ENCODE data around the gene HOXA1.
A peak's percentile ranks its signal among the peaks of the same experiment; 100 is the strongest.

DNA sequence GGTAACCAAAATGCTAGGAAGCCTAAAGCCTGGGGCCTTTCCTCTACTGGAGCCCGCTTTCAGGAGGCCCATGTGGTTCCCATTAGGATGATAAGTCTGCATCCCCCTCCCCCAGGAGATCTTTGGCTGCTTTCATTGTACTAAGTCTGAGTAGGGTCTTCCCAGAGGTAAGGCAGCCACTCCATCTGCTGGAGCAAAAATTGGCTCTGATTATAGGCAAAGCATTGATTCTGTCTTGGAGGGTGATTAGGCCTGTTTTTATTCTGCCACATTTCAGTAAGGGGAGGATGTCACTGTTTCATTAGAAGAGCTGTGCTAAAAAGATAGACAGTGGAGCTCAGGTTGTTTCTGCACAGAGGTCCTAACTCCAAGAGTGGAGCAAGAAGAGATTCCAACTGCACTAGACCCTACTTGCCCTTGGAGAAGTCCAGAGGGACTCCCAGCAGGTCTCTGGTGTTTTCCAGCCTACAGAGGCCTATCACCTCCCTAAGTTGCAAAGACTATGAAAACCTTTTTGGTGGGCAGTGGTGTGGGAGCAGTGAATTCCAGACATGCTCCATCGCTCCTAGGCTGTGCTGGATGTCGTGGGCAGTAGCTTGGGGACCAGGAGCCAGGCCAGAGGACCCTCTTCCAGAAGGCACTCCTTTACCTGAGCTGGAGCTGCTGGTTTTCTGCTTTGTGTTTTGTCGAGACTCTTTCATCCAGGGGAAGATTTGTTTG lies 13.8 kb upstream of the HOXA1 start:
- TF ChIP-seq, protein P1, sequence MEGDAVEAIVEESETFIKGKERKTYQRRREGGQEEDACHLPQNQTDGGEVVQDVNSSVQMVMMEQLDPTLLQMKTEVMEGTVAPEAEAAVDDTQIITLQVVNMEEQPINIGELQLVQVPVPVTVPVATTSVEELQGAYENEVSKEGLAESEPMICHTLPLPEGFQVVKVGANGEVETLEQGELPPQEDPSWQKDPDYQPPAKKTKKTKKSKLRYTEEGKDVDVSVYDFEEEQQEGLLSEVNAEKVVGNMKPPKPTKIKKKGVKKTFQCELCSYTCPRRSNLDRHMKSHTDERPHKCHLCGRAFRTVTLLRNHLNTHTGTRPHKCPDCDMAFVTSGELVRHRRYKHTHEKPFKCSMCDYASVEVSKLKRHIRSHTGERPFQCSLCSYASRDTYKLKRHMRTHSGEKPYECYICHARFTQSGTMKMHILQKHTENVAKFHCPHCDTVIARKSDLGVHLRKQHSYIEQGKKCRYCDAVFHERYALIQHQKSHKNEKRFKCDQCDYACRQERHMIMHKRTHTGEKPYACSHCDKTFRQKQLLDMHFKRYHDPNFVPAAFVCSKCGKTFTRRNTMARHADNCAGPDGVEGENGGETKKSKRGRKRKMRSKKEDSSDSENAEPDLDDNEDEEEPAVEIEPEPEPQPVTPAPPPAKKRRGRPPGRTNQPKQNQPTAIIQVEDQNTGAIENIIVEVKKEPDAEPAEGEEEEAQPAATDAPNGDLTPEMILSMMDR (conservative IDR thresholded peaks at IDR 0.05 in 1 of 2, IDR thresholded peaks at IDR 0.05 in 1 of 2; ENCODE audit: extremely low read depth in 1 of 2, insufficient read depth in 1 of 2, low read depth in 1 of 2, low read length in 2 of 2), result no peak
- peak; percentile 28 for TF ChIP-seq EZH2 (IDR thresholded peaks at IDR 0.05; ENCODE audit: borderline replicate concordance, low read length)

Measured in mammary epithelial cell (primary cell).